SK-N-SH (cell line): Measurements from ENCODE around the gene GCC1.

Experiments used
- CTCF ChIP-seq: fragments of 200-600 bp; sonication (generic); IDR thresholded peaks from 2 replicates; pipeline ENCODE4 v1.6.1; 2017; ENCODE audit warnings: antibody characterized with exemption, mild to moderate bottlenecking, moderate library complexity
- FOSL2 ChIP-seq: IDR thresholded peaks from 2 replicates; pipeline ENCODE4 v1.4.0; 2012; ENCODE audit warnings: low read depth, mild to moderate bottlenecking, moderate library complexity, borderline replicate concordance
- GABPA ChIP-seq: IDR thresholded peaks from 2 replicates; pipeline ENCODE4 v1.4.0; 2012; ENCODE audit warnings: low read depth, mild to moderate bottlenecking
- GATA2 ChIP-seq: sonication (generic); formaldehyde crosslinking; IDR thresholded peaks from 2 replicates; pipeline ENCODE4 v1.5.0; 2020; ENCODE audit warnings: mild to moderate bottlenecking, missing genetic modification reagents
- POLR2AphosphoS5 ChIP-seq: IDR thresholded peaks from 2 replicates; pipeline ENCODE4 v1.6.1; 2012; ENCODE audit warnings: low read depth, low read length
- TAF1 ChIP-seq: IDR thresholded peaks from 2 replicates; pipeline ENCODE4 v1.6.1; 2012; ENCODE audit warnings: low read depth, mild to moderate bottlenecking, low read length, moderate library complexity, borderline replicate concordance
- YY1 ChIP-seq: IDR thresholded peaks from 2 replicates; pipeline ENCODE4 v1.4.0; 2012; ENCODE audit warnings: low read depth, mild to moderate bottlenecking

DNA sequence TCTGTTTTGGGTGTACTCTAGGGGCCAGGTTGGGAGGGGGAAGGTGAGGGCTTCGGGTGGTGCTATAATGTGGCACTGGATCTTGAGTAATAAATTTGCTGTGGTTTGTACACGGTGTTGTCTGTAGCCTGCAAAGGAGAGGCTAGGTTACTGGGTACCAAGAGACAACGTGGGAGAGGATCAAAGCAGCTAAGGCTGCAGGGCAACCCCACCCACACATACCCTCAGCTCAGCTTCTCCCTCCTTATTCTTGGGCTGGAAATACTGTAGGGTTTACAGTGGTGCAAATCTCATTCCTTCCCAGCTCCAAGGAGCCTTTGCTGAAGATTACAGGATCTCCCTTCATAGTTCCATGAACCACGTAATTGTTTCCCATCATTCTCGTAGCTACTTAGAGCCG, 6.2 kb upstream of the GCC1 start:
- no peak for TF ChIP-seq POLR2AphosphoS5
- TF ChIP-seq TAF1, result no peak
- no peak for TF ChIP-seq CTCF
- no peak for TF ChIP-seq GATA2
- TF ChIP-seq FOSL2, result no peak
- TF ChIP-seq GABPA, result no peak
- TF ChIP-seq YY1, result no peak
